Lower leg skin (tissue), 4 donors: ENCODE measurements around the gene AGO1. TPM values are rescaled to one million over a fixed set of nuclear protein-coding genes. Genes with fewer than 3 reads are reported as not detected.

Source experiments
- DNase-seq, 2 donors: peaks; one replicate each; pipeline ENCODE4 v3.0.0-alpha.2; 2019; ENCODE audit warnings: low spot score in 2 of 2
- H3K4me3 ChIP-seq: fragments of 200-600 bp; sonication (generic); 2 replicates; pipeline ENCODE4 v1.5.1; 2017; ENCODE audit warnings: mild to moderate bottlenecking, low read depth; ENCODE audit not compliant: poor library complexity, severe bottlenecking
- CTCF ChIP-seq, 3 donors: fragments of 450-650 bp; IDR thresholded peaks; one replicate each; pipeline ENCODE4 v1.5.1; 2016; ENCODE audit warnings: antibody characterized with exemption in 3 of 3, mild to moderate bottlenecking in 3 of 3, moderate library complexity in 2 of 3
- POLR2A ChIP-seq, 2 donors: fragments of 450-650 bp; IDR thresholded peaks; one replicate each; pipeline ENCODE4 v1.6.1; 2016 to 2017; ENCODE audit warnings: antibody characterized with exemption in 2 of 2, mild to moderate bottlenecking in 1 of 2, moderate library complexity in 1 of 2
- WGBS, 2 donors: methylation state at CpG; one replicate each; pipeline ENCODE4 v1.1.5; 2018; 5-methylcytosine and 5-hydroxymethylcytosine counted together
- intact Hi-C: fragments of 100-400 bp; cut with DNase I; formaldehyde crosslinking; loops from one replicate; pipeline ENCODE4 v1.15.0; 2023; ENCODE audit warnings: low total_unique reads
- total RNA-seq, 4 donors: library from RNA; depleted of rRNA; stranded (reverse); fragments of >200 nt; gene quantifications; one replicate each; pipeline ENCODE4 v1.1.0, GENCODE V29; 2016

AGO1 gene
- total RNA-seq, 4 donors from 2014 or later: 18.2 to 29.5 (median 22.5) TPM

DNA sequence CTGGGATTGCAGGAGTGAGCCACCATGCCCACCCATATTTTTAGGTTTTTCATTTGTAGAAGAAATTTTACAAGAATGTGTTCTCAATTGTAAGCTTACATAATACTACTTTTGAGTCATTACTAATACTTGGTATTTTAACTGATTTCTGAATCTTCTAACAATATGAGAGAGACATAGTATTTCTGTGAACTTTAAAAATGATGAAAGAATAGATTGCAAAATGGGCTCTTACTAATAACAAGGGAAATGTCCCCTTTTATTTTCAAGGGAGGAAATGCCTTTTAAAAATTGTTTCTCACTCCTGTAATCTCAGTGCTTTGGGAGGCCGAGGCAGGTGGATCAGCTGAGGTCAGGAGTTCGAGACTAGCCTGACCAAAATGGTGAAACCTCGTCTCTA lies 53.8 kb downstream of the AGO1 start:
- 91 to 96% methylated on average over 3 of the region's 3 CpGs for WGBS, 2 donors
- no peak overlapping the region for H3K4me3 ChIP-seq
- intact Hi-C loops: no loop called here
- TF ChIP-seq POLR2A (IDR thresholded peaks at IDR 0.05) (no peak), CTCF (IDR thresholded peaks at IDR 0.05) (no peak)
- no peak for DNase-seq

DNA sequence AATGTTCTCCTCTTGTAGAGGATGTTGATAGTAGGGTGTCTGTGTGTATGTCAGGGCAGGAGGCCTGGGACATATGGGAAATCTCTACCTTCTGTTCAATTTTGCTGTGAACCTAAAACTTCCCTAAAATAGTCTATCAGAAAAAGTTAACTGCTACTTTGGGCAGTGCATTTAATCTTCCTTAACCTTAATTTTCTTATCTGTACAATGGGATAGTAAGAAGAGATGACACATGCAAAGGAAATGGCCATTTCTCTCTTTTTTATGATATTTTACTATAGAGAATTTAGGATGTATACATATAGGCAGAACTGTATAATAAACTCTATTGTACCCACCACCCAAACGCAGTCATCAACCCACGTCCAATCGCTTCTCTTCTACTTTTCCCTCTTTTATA lies 56.5 kb downstream of the AGO1 start:
- TF ChIP-seq POLR2A (IDR thresholded peaks at IDR 0.05) (no peak), CTCF (IDR thresholded peaks at IDR 0.05) (no peak)
- whole genome bisulfite sequencing, 2 donors: 98% methylated on average over 3 of the region's 3 CpGs
- DNase-seq: no peak
- H3K4me3 ChIP-seq: no peak overlapping the region
- intact Hi-C loops: no loop called here

DNA sequence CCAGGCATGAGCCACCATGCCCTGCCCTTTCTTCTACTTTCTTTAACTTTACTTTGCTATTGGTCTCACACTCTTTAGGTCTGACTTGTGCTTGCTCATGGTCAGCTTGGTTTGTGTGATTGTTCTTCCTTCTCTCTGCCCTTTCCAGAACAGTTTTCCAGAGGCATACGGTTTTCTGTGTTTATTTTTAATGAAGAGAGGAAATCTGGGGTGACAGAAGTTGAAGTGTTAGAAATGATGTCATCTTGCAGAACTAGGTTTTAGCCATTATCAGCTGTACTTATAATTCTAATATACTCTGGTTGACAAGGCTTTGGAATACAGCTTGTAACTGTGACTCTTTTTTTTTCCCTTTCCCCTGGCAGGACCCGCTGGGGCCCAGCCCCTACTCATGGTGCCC lies 62.3 kb downstream of the AGO1 start:
- TF ChIP-seq POLR2A (IDR thresholded peaks at IDR 0.05) (no peak), CTCF (IDR thresholded peaks at IDR 0.05) (no peak)
- no peak for DNase-seq
- 54 to 69% methylated on average over 2 of the region's 2 CpGs for WGBS, 2 donors
- H3K4me3 ChIP-seq: no peak overlapping the region
- intact Hi-C loops: no loop called here

DNA sequence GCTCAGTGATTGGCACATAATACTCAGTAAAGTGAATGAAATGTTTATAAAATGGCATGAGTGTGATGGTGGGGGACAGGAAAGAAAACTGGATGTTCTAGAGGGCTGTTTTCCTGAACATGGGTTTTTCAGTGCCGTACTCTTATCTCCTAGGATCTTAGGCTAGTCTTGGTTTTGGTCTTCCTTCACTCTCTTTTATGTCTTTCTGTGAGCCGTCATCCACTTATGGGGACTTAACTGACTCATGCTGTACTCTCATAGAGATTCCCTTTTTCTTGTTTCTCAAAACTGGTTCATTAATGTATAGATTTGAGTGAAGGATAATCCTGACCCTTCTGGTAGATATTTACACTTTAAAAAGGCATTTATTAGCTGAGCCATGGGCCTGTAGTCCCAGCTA lies 64.5 kb downstream of the AGO1 start:
- H3K4me3 ChIP-seq: no peak overlapping the region
- DNase-seq: no peak
- 93% methylated on average over 2 of the region's 2 CpGs for WGBS, 2 donors
- intact Hi-C loops: no loop called here
- no peak for TF ChIP-seq POLR2A (IDR thresholded peaks at IDR 0.05)
- no peak for TF ChIP-seq CTCF (IDR thresholded peaks at IDR 0.05)

DNA sequence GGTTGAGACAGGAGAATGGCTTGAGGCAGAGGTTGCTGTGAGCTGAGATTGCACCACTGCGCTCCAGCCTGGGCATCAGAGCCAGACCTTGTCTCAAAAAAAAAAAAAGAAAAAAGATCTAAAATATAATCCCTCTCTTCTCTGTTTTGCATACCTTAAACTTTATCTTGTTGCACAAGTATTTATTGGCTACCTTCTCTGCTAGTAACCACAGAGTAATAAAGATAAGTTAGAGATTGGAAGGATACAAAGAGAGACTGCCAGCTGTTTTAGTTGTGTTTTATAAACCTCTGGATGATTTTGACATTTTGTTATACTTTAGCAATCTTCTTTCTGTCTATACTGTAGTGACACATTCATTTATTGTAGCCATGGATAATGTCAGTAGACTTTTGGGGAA lies 75.5 kb downstream of the AGO1 start:
- no peak overlapping the region for H3K4me3 ChIP-seq
- no peak for DNase-seq
- TF ChIP-seq CTCF (IDR thresholded peaks at IDR 0.05) (no peak), POLR2A (IDR thresholded peaks at IDR 0.05) (no peak)
- 68 to 72% methylated on average over 1 of the region's 1 CpG for WGBS, 2 donors
- intact Hi-C loops: no loop called here

GRCh38 chr1:35959304-35959703 lies 76.3 kb downstream of the AGO1 start:
- intact Hi-C loops: no loop called here
- TF ChIP-seq POLR2A (IDR thresholded peaks at IDR 0.05) (no peak), CTCF (IDR thresholded peaks at IDR 0.05) (no peak)
- no peak overlapping the region for H3K4me3 ChIP-seq
- DNase-seq: no peak
- WGBS, 2 donors: 89 to 95% methylated on average over 3 of the region's 3 CpGs
